GM12891 (cell line): Measurements from ENCODE around the gene MRPL12.

Source experiments
- PAX5 ChIP-seq: IDR thresholded peaks from 2 replicates; pipeline ENCODE4 v1.6.1; 2011; ENCODE audit warnings: low read length, moderate library complexity, mild to moderate bottlenecking; ENCODE audit not compliant: insufficient read depth, severe bottlenecking
- POLR2A ChIP-seq: IDR thresholded peaks from 2 replicates; pipeline ENCODE4 v1.6.1; 2011; ENCODE audit warnings: low read depth, low read length, control low read depth
- POLR2AphosphoS5 ChIP-seq: IDR thresholded peaks from 2 replicates; pipeline ENCODE4 v1.6.1; 2011; ENCODE audit warnings: low read depth, low read length, control low read depth
- TAF1 ChIP-seq: IDR thresholded peaks from 2 replicates; pipeline ENCODE4 v1.6.1; 2011; ENCODE audit warnings: low read depth, low read length, control low read depth

- TF ChIP-seq POLR2A (no peak), POLR2AphosphoS5 (no peak), PAX5 (no peak), TAF1 (no peak)
Measured at GRCh38 chr17:81666092-81666341, 37.1 kb upstream of the MRPL12 start.
